Mesothelial cell of epicardium (in vitro differentiated cells): ENCODE results near the gene PRODH. TPM values are rescaled to one million over a fixed set of nuclear protein-coding genes. Genes with fewer than 3 reads are reported as not detected.
A peak's percentile ranks its signal among the peaks of the same experiment; 100 is the strongest.
"Not testable (repeated sequence)": the region's sequence is repeated elsewhere in the genome, so short reads cannot be mapped to it uniquely, and the experiment has no call there.

ENCODE experiments used
- DNase-seq, 2 experiments: peaks; one replicate each; pipeline ENCODE4 v3.0.0; 2021; ENCODE audit warnings: low spot score in 2 of 2; ENCODE audit not compliant: unreplicated experiment in 2 of 2
- H3K27ac Mint-ChIP-seq: 2 replicates; pipeline ENCODE4 v1.8.0; 2021; ENCODE audit warnings: mixed read lengths
- H3K27me3 Mint-ChIP-seq: 2 replicates; pipeline ENCODE4 v1.8.0; 2021; ENCODE audit warnings: low read depth, mixed read lengths
- H3K36me3 Mint-ChIP-seq: 2 replicates; pipeline ENCODE4 v1.8.0; 2021; ENCODE audit warnings: mixed read lengths
- H3K4me1 Mint-ChIP-seq: 2 replicates; pipeline ENCODE4 v1.8.0; 2021; ENCODE audit warnings: mixed read lengths
- H3K4me3 Mint-ChIP-seq: 2 replicates; pipeline ENCODE4 v1.8.0; 2021; ENCODE audit warnings: mild to moderate bottlenecking, moderate library complexity, mixed read lengths
- H3K9me3 Mint-ChIP-seq: 2 replicates; pipeline ENCODE4 v1.8.0; 2021; ENCODE audit warnings: mixed read lengths
- CTCF ChIP-seq: fragments of 200-600 bp; sonication (generic); IDR thresholded peaks from one replicate; pipeline ENCODE4 v1.5.0; 2021; ENCODE audit warnings: antibody characterized with exemption; ENCODE audit not compliant: unreplicated experiment
- total RNA-seq: library from RNA; stranded (reverse); gene quantifications from 3 replicates; pipeline ENCODE4 v1.2.1, GENCODE V29; 2021

Gene PRODH
- total RNA-seq, 1 donor from 2014 or later: 2.1 TPM

- peak; percentile 29 for TF ChIP-seq CTCF
- H3K27me3 Mint-ChIP-seq: peaks cover 24% of the 10 kb centered on the region
- no peaks in the 10 kb centered on the region for H3K36me3 Mint-ChIP-seq
- H3K27ac Mint-ChIP-seq: no peak overlapping the region
- DNase-seq: peak in 1 of 2 experiments; percentile 49
- H3K4me1 Mint-ChIP-seq: peaks cover 4% of the 10 kb centered on the region
- H3K4me3 Mint-ChIP-seq: peak overlapping the region; percentile 62
- H3K9me3 Mint-ChIP-seq: no peaks in the 10 kb centered on the region
These were observed 34.3 kb upstream of the PRODH start for GRCh38 chr22:18970176-18970947.

- not testable (repeated sequence) for DNase-seq, H3K27ac Mint-ChIP-seq
- peaks cover 24% of the 10 kb centered on the region for H3K27me3 Mint-ChIP-seq
These were observed 33.3 kb upstream of the PRODH start for GRCh38 chr22:18969158-18969942.

DNA sequence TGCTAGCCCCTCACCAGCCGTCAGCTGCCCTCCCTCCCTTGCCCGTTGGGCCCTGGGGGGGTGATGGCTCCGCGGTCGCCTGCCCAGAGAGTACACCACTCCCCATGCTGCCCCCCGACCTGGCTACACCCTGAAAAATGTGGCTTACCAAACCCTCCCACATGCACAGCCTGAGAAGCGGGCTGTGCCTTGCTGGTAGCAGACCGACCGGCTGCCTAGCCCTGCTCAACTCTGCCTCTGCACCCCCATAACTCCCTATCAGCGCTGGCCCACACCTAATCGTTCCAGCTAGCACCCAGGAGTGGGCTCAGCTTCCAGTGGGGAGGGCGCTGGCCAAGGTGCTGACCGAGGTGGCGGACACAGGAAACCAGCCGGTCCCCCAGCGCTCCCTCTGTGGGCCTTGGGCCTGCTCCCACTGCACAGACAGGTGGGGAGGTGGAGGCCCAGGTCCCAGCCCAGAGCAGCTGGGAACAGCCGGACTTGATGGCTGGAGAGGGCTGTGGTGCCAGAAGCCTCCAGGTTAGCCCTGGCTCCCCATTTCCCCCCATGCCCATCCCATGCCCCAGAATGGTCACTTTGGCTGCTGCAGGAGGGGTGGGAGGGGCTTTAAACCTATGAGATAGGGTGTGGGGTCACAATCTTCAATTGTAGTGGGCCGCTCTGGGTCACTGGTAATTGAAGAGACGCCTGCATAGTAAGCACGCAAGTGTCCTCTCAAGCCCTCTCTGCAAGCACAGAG is 32.1 kb upstream of the PRODH start:
- peak; percentile 74 to 87 for DNase-seq
- no peaks in the 10 kb centered on the region for H3K9me3 Mint-ChIP-seq
- peaks cover 23% of the 10 kb centered on the region for H3K27me3 Mint-ChIP-seq
- no peak overlapping the region for H3K4me3 Mint-ChIP-seq
- no peak overlapping the region for H3K27ac Mint-ChIP-seq
- no peaks in the 10 kb centered on the region for H3K36me3 Mint-ChIP-seq
- peaks cover 4% of the 10 kb centered on the region for H3K4me1 Mint-ChIP-seq
- TF ChIP-seq CTCF: no peak

More at GRCh38 chr22:18969158-18969942, 33.3 kb upstream of the PRODH start:
- not testable (repeated sequence) for H3K9me3 Mint-ChIP-seq, H3K4me1 Mint-ChIP-seq, H3K36me3 Mint-ChIP-seq
- H3K4me3 Mint-ChIP-seq: peak overlapping the region; percentile 62

GRCh38 chr22:18967391-18968010 is 31.4 kb upstream of the PRODH start:
- not testable (repeated sequence) for H3K36me3 Mint-ChIP-seq, H3K9me3 Mint-ChIP-seq, H3K4me3 Mint-ChIP-seq, H3K4me1 Mint-ChIP-seq, DNase-seq, H3K27ac Mint-ChIP-seq
- H3K27me3 Mint-ChIP-seq: peaks cover 23% of the 10 kb centered on the region

DNA sequence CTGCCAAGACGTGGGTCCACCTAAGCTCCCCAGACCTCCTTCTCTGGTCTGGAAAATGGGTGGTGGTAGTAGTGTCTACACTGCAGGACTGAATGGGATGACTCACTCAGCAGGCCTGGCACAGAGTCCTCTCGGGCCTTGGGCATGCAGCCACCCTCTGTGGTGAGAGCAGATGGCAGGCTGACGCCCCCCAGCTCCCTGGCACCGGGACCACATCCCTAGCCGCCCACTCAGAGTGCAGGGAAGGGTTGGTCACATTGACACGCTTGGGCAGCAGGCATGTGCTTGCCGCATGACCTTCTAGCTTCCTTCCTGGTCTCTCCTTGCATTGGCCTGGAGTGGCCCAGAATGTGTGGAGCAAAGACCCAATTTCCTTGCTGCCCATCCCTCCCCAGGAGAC is 30.7 kb upstream of the PRODH start:
- H3K4me3 Mint-ChIP-seq: no peak overlapping the region
- TF ChIP-seq CTCF: no peak
- H3K27ac Mint-ChIP-seq: no peak overlapping the region
- peaks cover 4% of the 10 kb centered on the region for H3K4me1 Mint-ChIP-seq
- H3K36me3 Mint-ChIP-seq: no peaks in the 10 kb centered on the region
- no peak for DNase-seq
- no peaks in the 10 kb centered on the region for H3K9me3 Mint-ChIP-seq
- peaks cover 21% of the 10 kb centered on the region for H3K27me3 Mint-ChIP-seq

DNA sequence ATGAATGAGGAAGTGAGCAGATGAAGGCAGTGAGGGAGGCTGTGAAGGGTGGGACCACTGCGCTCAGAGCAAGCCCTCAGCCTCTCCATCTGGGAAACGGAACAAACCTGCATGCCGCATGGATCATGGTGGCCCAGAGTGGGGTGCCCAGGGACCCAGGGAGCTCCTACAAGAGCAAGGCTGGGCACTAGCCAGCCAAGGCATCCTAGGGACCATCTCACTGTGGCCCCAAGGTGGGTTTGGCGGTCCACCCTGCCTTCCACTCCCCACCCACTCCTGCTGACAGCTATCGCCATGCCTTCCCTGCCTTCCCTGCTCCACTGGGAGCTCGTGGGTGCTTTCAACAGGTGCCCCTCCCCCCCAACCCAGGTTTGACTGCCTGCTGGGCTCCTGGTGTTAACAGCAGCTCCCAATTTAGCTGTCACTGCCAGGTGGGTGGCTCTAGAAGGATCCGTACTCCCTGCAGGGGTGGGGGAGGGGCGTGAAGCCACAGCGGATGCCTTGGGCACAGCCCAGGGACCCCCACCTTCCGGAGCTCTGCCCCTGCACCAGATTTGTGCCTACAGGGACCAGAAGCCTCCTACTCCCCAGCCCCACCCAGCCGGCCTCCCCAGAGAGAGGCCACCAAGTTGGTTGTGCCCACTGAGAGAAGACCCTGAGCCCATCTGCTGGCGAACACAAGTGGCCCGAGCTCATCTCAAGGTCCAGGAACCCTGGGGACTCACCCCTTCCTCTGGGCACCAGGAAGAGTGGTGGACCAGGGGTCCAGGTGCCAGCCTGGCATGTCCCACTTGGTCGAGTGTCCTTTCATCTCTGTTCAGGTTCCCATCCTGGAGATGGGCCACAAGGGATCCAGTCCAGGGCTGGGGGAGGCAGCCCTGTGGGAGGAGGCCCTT is 29.7 kb upstream of the PRODH start:
- no peak overlapping the region for H3K4me3 Mint-ChIP-seq
- H3K36me3 Mint-ChIP-seq: no peaks in the 10 kb centered on the region
- DNase-seq: no peak
- H3K27ac Mint-ChIP-seq: no peak overlapping the region
- H3K4me1 Mint-ChIP-seq: peaks cover 4% of the 10 kb centered on the region
- H3K27me3 Mint-ChIP-seq: peaks cover 18% of the 10 kb centered on the region
- no peak for TF ChIP-seq CTCF
- H3K9me3 Mint-ChIP-seq: no peaks in the 10 kb centered on the region

DNA sequence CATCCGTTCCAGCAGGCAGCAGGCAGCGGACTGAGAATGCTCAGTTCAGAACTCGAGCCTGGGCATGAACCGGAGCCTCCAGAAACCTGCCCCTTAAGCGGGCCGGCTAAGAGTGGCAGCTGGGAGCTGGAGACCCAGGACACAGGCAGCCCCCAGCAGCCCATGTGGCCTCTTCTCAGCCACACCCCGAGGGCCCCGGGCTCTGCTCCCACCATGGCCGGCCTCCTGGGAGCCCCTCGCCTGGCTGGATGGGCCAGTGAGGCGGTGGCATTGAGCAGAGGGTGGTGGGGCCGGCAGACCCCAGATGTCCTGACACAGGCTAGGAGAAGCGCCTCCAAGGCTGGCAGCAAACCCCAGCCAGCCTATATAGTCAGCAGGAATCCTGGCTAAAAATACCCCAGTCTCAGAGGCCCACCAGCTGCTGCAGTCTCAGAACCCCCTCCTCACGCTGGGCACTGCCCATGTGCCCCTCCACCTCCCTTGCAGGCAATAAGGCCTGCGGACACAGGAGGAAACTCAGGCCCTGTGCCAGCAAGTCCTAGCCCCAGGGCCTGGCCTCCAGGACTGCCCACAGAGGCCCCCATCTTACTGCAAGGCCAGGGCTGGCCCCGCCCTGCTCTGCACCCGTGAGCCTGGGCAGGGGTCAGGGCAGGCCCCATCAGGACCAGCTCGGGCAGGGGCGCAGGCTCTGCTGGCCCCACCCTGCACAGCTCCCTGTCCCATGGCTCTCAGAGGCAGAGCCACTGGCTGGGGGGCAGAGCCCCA is 28.6 kb upstream of the PRODH start:
- H3K36me3 Mint-ChIP-seq, H3K27ac Mint-ChIP-seq: not testable (repeated sequence)

DNA sequence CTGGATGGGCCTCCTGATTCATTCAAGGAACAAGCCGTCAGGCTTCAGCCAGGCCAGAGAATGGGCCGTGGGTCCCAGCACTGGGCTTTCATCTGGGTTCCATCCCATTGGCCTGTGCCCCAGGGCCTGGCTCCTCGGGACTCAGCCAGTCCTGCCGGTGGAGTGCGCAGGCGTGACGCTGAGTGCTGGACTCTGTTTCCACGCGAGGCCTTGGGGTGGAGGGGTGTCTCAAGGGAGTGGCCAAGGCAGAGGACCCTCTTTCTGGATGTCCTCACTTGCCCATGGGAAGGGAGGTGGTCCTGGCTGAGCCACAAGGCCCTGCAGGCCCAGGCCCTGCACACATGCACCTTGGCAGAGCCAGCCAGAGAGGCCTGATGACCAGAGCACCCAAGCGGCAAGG is 28.0 kb upstream of the PRODH start:
- H3K9me3 Mint-ChIP-seq, H3K4me1 Mint-ChIP-seq, H3K27ac Mint-ChIP-seq, H3K4me3 Mint-ChIP-seq, H3K36me3 Mint-ChIP-seq, DNase-seq: not testable (repeated sequence)
- H3K27me3 Mint-ChIP-seq: peaks cover 13% of the 10 kb centered on the region

More for the DNA sequence above, 28.6 kb upstream of the PRODH start:
- not testable (repeated sequence) for H3K4me3 Mint-ChIP-seq, H3K4me1 Mint-ChIP-seq, H3K9me3 Mint-ChIP-seq, DNase-seq
- H3K27me3 Mint-ChIP-seq: peaks cover 16% of the 10 kb centered on the region
